DMS53 treated with DMSO at 0.1 percent for 48 hours (cell line): ENCODE results near the gene MRNIP.

Source experiments
- DNase-seq: peaks from one replicate; lab custom pipeline; 2025; ENCODE audit not compliant: unreplicated experiment; lab: John Stamatoyannopoulos, UW

MRNIP gene

GRCh38 chr5:179822444-179822990, 36.1 kb downstream of the MRNIP start:
- no peak for DNase-seq

GRCh38 chr5:179822059-179822432, 36.6 kb downstream of the MRNIP start:
- DNase-seq, result no peak

GRCh38 chr5:179821298-179822058, 37.1 kb downstream of the MRNIP start:
- peak; percentile 86 for DNase-seq

GRCh38 chr5:179820483-179821297, 37.9 kb downstream of the MRNIP start, which contains the start of gene SQSTM1:
SQSTM1 (plus strand) TSS chr5:179820905; CDS start chr5:179820937, 32 bp downstream.
- DNase-seq, result peak; percentile 56

- DNase-seq, result no peak
These were observed 38.5 kb downstream of the MRNIP start for GRCh38 chr5:179820127-179820482.

- peak; percentile 70 for DNase-seq
These were observed 39.1 kb downstream of the MRNIP start for GRCh38 chr5:179819296-179820126.

- DNase-seq, result peak; percentile 82
These were observed 39.8 kb downstream of the MRNIP start for GRCh38 chr5:179818746-179819295.

- DNase-seq, result no peak
These were observed 40.5 kb downstream of the MRNIP start for GRCh38 chr5:179817890-179818745.

- no peak for DNase-seq
These were observed 41.2 kb downstream of the MRNIP start for GRCh38 chr5:179817470-179817840.

- DNase-seq, result no peak
These were observed 41.7 kb downstream of the MRNIP start for GRCh38 chr5:179816796-179817469.

GRCh38 chr5:179816401-179816795, 42.2 kb downstream of the MRNIP start:
- no peak for DNase-seq

GRCh38 chr5:179815491-179816249, 42.9 kb downstream of the MRNIP start:
- DNase-seq, result no peak

GRCh38 chr5:179814090-179814489, 44.5 kb downstream of the MRNIP start:
- DNase-seq, result no peak

- DNase-seq, result no peak
These were observed 45.5 kb downstream of the MRNIP start for GRCh38 chr5:179812997-179813607.

- DNase-seq, result no peak
These were observed 46.3 kb downstream of the MRNIP start for GRCh38 chr5:179812135-179812825.

- peak; percentile 60 for DNase-seq
These were observed 52.2 kb downstream of the MRNIP start, which contains the start of gene MGAT4B for GRCh38 chr5:179806250-179807048. MGAT4B (minus strand) TSS chr5:179806866; CDS start chr5:179806583, 283 bp downstream.
